Chondrocyte (in vitro differentiated cells): Measurements from ENCODE around the gene CES2. TPM values are rescaled to one million over a fixed set of nuclear protein-coding genes. Genes with fewer than 3 reads are reported as not detected.

Experiments used
- DNase-seq: peaks from one replicate; pipeline ENCODE4 v3.0.0; 2021; ENCODE audit warnings: mixed read lengths, low spot score
- H3K27ac Mint-ChIP-seq: one replicate; pipeline ENCODE4 v1.8.0; 2021; ENCODE audit warnings: mild to moderate bottlenecking, moderate library complexity, mixed read lengths; ENCODE audit not compliant: unreplicated experiment
- H3K27me3 Mint-ChIP-seq: 2 replicates; pipeline ENCODE4 v1.8.0; 2021; ENCODE audit warnings: low read depth, mixed read lengths
- H3K36me3 Mint-ChIP-seq: 2 replicates; pipeline ENCODE4 v1.8.0; 2021; ENCODE audit warnings: low read depth, mixed read lengths
- H3K4me1 Mint-ChIP-seq: 2 replicates; pipeline ENCODE4 v1.8.0; 2021; ENCODE audit warnings: low read depth, mild to moderate bottlenecking, mixed read lengths
- H3K4me3 Mint-ChIP-seq: one replicate; pipeline ENCODE4 v1.8.0; 2021; ENCODE audit warnings: mild to moderate bottlenecking, moderate library complexity, mixed read lengths; ENCODE audit not compliant: unreplicated experiment
- H3K9me3 Mint-ChIP-seq: 2 replicates; pipeline ENCODE4 v1.8.0; 2021; ENCODE audit warnings: low read depth, mixed read lengths
- CTCF ChIP-seq: fragments of 200-600 bp; sonication (generic); IDR thresholded peaks from 2 replicates; pipeline ENCODE4 v1.5.0; 2021; ENCODE audit warnings: antibody characterized with exemption, mild to moderate bottlenecking, moderate library complexity
- total RNA-seq: library from RNA; stranded (reverse); gene quantifications from 3 replicates; pipeline ENCODE4 v1.2.1, GENCODE V29; 2021

CES2 gene
- total RNA-seq, 1 donor from 2014 or later = 26.0 TPM

GRCh38 chr16:66948134-66948836 is 13.0 kb downstream of the CES2 start:
- DNase-seq = no peak
- no peak for TF ChIP-seq CTCF
- H3K27me3 Mint-ChIP-seq = peaks cover 2% of the 10 kb centered on the region
- peaks cover 8% of the 10 kb centered on the region for H3K9me3 Mint-ChIP-seq
- H3K36me3 Mint-ChIP-seq = no peaks in the 10 kb centered on the region
- no peak overlapping the region for H3K4me3 Mint-ChIP-seq
- H3K27ac Mint-ChIP-seq = no peak overlapping the region
- peaks cover 2% of the 10 kb centered on the region for H3K4me1 Mint-ChIP-seq

GRCh38 chr16:66948837-66949225 is 13.5 kb downstream of the CES2 start:
- no peak for TF ChIP-seq CTCF
- Mint-ChIP-seq H3K27ac (no peak overlapping the region), H3K36me3 (no peaks in the 10 kb centered on the region), H3K4me1 (peaks cover 2% of the 10 kb centered on the region), H3K4me3 (no peak overlapping the region), H3K27me3 (peaks cover 2% of the 10 kb centered on the region), H3K9me3 (peaks cover 8% of the 10 kb centered on the region)
- no peak for DNase-seq

- H3K27ac Mint-ChIP-seq = no peak overlapping the region
- H3K9me3 Mint-ChIP-seq = peaks cover 8% of the 10 kb centered on the region
- peaks cover 2% of the 10 kb centered on the region for H3K4me1 Mint-ChIP-seq
- no peak for TF ChIP-seq CTCF
- no peaks in the 10 kb centered on the region for H3K36me3 Mint-ChIP-seq
- no peak for DNase-seq
- H3K4me3 Mint-ChIP-seq = no peak overlapping the region
- peaks cover 2% of the 10 kb centered on the region for H3K27me3 Mint-ChIP-seq
Measured at GRCh38 chr16:66949472-66949871, 14.2 kb downstream of the CES2 start.

GRCh38 chr16:66950437-66950836 is 15.1 kb downstream of the CES2 start:
- Mint-ChIP-seq H3K36me3 (no peaks in the 10 kb centered on the region), H3K4me3 (no peak overlapping the region), H3K27me3 (peaks cover 2% of the 10 kb centered on the region), H3K4me1 (peaks cover 2% of the 10 kb centered on the region), H3K9me3 (peaks cover 8% of the 10 kb centered on the region), H3K27ac (no peak overlapping the region)
- no peak for TF ChIP-seq CTCF
- no peak for DNase-seq

- no peak for TF ChIP-seq CTCF
- H3K4me3 Mint-ChIP-seq = no peak overlapping the region
- H3K27ac Mint-ChIP-seq = no peak overlapping the region
- peaks cover 2% of the 10 kb centered on the region for H3K4me1 Mint-ChIP-seq
- no peaks in the 10 kb centered on the region for H3K36me3 Mint-ChIP-seq
- H3K27me3 Mint-ChIP-seq = peaks cover 2% of the 10 kb centered on the region
- H3K9me3 Mint-ChIP-seq = peaks cover 8% of the 10 kb centered on the region
- no peak for DNase-seq
Measured at GRCh38 chr16:66950971-66951790, 15.9 kb downstream of the CES2 start.
